A549 (cell line): Measurements from ENCODE around the gene IFT57.

ENCODE experiments used
- CEBPB ChIP-seq, 2 experiments: fragments of >200 bp in 1 of 2; sonication (Bioruptor Twin) in 1 of 2; formaldehyde crosslinking in 1 of 2; IDR thresholded peaks; 2 replicates each; pipeline ENCODE4 v1.6.1; 2012 to 2016
- CTCF ChIP-seq: fragments of >200 bp; sonication (Bioruptor Twin); formaldehyde crosslinking; IDR thresholded peaks from 3 replicates; pipeline ENCODE4 v1.5.1; 2016
- E2F6 ChIP-seq: IDR thresholded peaks from 2 replicates; pipeline ENCODE4 v1.6.1; 2012; ENCODE audit warnings: low read depth, borderline replicate concordance
- ELK1 ChIP-seq: fragments of 150-350 bp; IDR thresholded peaks from 2 replicates; pipeline ENCODE4 v1.6.1; 2014; ENCODE audit warnings: low read depth, mild to moderate bottlenecking, low read length
- EP300 ChIP-seq, 2 experiments: fragments of >200 bp; sonication (Bioruptor Twin); formaldehyde crosslinking; IDR thresholded peaks; 2 replicates in 1 of 2; 3 replicates in 1 of 2; pipeline ENCODE4 v1.6.1; 2016 to 2017
- JUNB ChIP-seq: fragments of >200 bp; sonication (Bioruptor Twin); formaldehyde crosslinking; IDR thresholded peaks from 2 replicates; pipeline ENCODE4 v1.6.1; 2016
- MAX ChIP-seq: IDR thresholded peaks from 2 replicates; pipeline ENCODE4 v1.6.1; 2012
- MYC ChIP-seq: IDR thresholded peaks from 2 replicates; pipeline ENCODE4 v1.6.1; 2012; ENCODE audit warnings: mild to moderate bottlenecking, inconsistent platforms, low read length, improper control_type of control experiment, borderline replicate concordance
- POLR2A ChIP-seq: IDR thresholded peaks from 2 replicates; pipeline ENCODE4 v1.6.1; 2012; ENCODE audit warnings: mild to moderate bottlenecking, low read length
- SMC3 ChIP-seq: fragments of >200 bp; sonication (Bioruptor Twin); formaldehyde crosslinking; IDR thresholded peaks from 3 replicates; pipeline ENCODE4 v1.6.1; 2018; ENCODE audit warnings: inconsistent platforms

GRCh38 chr3:108110934-108111333 is 111.3 kb downstream of the IFT57 start:
- TF ChIP-seq CTCF (no peak), POLR2A (no peak), CEBPB (IDR thresholded peaks at IDR 0.05) (no peak), MYC (no peak), JUNB (no peak), EP300 (IDR thresholded peaks at IDR 0.05) (no peak), SMC3 (no peak), E2F6 (no peak), MAX (no peak), ELK1 (no peak)
